ENCODE measurements around the gene CIT. TPM values are rescaled to one million over a fixed set of nuclear protein-coding genes. Genes with fewer than 3 reads are reported as not detected.

Gene CIT
- total and polyA plus RNA-seq, 9 of the 15 experiments (the other 6 are each of a cell fraction or from before 2014, with no cell fraction given): 1.1 to 46.7 (median 21.3) TPM

DNA sequence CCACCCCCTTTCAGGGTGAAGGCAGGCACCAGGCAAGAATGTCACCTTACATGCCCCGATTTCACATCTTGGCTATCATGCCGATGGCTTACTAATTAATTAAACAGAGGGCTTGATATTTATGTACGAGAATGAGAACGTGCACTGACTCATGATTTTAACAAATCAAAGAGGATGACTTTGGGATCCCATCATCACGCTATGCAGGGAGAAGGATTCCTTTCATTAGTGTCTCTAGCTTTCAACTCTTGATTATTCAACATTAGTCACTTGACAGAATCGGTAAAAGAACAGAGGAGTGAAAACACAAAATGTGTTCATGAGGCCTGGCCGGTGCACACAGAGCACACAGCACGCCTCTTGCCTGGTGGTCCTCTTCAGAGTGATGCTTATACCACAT lies 128.6 kb downstream of the CIT start (continued):
- TF ChIP-seq, protein P1, sequence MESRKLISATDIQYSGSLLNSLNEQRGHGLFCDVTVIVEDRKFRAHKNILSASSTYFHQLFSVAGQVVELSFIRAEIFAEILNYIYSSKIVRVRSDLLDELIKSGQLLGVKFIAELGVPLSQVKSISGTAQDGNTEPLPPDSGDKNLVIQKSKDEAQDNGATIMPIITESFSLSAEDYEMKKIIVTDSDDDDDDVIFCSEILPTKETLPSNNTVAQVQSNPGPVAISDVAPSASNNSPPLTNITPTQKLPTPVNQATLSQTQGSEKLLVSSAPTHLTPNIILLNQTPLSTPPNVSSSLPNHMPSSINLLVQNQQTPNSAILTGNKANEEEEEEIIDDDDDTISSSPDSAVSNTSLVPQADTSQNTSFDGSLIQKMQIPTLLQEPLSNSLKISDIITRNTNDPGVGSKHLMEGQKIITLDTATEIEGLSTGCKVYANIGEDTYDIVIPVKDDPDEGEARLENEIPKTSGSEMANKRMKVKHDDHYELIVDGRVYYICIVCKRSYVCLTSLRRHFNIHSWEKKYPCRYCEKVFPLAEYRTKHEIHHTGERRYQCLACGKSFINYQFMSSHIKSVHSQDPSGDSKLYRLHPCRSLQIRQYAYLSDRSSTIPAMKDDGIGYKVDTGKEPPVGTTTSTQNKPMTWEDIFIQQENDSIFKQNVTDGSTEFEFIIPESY (CRISPR knock-in tag; IDR thresholded peaks at IDR 0.05): no peak
- no peak for TF ChIP-seq SIX5 (IDR thresholded peaks at IDR 0.05; ENCODE audit: borderline replicate concordance in 1 of 2, insufficient read depth in 1 of 2, low read depth in 1 of 2, low read length in 2 of 2)
- TF ChIP-seq, protein P2, sequence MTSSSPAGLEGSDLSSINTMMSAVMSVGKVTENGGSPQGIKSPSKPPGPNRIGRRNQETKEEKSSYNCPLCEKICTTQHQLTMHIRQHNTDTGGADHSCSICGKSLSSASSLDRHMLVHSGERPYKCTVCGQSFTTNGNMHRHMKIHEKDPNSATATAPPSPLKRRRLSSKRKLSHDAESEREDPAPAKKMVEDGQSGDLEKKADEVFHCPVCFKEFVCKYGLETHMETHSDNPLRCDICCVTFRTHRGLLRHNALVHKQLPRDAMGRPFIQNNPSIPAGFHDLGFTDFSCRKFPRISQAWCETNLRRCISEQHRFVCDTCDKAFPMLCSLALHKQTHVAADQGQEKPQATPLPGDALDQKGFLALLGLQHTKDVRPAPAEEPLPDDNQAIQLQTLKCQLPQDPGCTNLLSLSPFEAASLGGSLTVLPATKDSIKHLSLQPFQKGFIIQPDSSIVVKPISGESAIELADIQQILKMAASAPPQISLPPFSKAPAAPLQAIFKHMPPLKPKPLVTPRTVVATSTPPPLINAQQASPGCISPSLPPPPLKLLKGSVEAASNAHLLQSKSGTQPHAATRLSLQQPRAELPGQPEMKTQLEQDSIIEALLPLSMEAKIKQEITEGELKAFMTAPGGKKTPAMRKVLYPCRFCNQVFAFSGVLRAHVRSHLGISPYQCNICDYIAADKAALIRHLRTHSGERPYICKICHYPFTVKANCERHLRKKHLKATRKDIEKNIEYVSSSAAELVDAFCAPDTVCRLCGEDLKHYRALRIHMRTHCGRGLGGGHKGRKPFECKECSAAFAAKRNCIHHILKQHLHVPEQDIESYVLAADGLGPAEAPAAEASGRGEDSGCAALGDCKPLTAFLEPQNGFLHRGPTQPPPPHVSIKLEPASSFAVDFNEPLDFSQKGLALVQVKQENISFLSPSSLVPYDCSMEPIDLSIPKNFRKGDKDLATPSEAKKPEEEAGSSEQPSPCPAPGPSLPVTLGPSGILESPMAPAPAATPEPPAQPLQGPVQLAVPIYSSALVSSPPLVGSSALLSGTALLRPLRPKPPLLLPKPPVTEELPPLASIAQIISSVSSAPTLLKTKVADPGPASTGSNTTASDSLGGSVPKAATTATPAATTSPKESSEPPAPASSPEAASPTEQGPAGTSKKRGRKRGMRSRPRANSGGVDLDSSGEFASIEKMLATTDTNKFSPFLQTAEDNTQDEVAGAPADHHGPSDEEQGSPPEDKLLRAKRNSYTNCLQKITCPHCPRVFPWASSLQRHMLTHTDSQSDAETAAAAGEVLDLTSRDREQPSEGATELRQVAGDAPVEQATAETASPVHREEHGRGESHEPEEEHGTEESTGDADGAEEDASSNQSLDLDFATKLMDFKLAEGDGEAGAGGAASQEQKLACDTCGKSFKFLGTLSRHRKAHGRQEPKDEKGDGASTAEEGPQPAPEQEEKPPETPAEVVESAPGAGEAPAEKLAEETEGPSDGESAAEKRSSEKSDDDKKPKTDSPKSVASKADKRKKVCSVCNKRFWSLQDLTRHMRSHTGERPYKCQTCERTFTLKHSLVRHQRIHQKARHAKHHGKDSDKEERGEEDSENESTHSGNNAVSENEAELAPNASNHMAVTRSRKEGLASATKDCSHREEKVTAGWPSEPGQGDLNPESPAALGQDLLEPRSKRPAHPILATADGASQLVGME (CRISPR knock-in tag; IDR thresholded peaks at IDR 0.05): no peak
- no peak for TF ChIP-seq GATA2 (CRISPR knock-in tag; IDR thresholded peaks at IDR 0.05)
- TF ChIP-seq, protein P3, sequence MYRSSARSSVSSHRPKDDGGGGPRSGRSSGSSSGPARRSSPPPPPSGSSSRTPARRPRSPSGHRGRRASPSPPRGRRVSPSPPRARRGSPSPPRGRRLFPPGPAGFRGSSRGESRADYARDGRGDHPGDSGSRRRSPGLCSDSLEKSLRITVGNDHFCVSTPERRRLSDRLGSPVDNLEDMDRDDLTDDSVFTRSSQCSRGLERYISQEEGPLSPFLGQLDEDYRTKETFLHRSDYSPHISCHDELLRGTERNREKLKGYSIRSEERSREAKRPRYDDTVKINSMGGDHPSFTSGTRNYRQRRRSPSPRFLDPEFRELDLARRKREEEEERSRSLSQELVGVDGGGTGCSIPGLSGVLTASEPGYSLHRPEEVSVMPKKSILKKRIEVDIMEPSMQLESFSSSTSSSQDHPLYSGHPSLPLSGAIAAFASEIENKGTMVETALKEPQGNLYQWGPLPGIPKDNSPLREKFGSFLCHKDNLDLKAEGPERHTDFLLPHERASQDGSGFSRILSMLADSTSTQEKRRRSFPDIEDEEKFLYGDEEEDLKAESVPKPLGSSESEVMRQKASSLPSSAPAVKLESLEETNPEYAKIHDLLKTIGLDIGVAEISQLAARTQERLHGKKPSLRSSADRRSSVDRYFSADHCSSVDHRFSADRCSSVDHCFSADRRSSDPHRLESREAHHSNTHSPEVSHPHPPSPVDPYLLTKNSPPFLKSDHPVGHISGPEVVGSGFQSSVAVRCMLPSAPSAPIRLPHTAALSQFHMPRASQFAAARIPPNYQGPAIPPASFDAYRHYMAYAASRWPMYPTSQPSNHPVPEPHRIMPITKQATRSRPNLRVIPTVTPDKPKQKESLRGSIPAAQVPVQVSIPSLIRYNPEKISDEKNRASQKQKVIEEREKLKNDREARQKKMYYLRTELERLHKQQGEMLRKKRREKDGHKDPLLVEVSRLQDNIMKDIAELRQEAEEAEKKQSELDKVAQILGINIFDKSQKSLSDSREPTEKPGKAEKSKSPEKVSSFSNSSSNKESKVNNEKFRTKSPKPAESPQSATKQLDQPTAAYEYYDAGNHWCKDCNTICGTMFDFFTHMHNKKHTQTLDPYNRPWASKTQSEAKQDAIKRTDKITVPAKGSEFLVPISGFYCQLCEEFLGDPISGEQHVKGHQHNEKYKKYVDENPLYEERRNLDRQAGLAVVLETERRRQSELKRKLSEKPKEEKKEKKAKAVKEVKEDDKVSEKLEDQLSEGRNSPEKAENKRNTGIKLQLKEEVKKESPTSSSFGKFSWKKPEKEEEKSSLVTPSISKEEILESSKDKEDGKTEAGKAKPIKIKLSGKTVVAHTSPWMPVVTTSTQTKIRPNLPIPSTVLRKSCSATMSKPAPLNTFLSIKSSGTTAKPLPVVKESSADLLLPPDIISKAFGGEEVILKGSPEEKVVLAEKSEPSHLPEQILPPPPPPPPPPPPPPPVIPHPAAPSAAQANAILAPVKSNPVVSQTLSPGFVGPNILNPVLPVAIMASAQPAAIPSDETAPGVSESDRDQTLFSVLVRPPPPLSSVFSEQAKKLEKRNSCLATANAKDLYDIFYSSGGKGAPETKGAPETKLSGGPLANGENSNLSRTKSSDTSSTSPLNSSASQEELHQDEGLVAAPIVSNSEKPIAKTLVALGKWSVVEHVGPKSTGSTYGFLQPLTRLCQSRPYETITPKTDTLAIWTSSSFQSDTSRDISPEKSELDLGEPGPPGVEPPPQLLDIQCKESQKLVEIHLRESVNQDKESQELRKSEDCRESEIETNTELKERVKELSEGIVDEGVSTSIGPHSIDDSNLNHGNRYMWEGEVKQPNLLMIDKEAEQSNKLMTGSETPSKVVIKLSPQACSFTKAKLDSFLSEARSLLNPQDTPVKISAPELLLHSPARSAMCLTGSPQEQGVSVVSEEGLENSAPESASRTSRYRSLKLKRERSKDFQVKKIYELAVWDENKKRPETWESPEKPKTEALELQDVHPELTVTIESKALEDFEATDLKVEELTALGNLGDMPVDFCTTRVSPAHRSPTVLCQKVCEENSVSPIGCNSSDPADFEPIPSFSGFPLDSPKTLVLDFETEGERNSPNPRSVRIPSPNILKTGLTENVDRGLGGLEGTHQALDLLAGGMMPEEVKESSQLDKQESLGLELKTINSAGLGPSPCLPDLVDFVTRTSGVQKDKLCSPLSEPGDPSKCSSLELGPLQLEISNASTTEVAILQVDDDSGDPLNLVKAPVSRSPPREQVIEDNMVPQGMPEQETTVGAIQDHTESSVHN (IDR thresholded peaks at IDR 0.05; ENCODE audit: borderline replicate concordance in 1 of 2, low read depth in 1 of 2): no peak
- no peak for TF ChIP-seq NR4A1 (CRISPR knock-in tag; IDR thresholded peaks at IDR 0.05)
- TF ChIP-seq NR4A1 (tag; IDR thresholded peaks at IDR 0.05): no peak
- no peak for TF ChIP-seq TAF1 (IDR thresholded peaks at IDR 0.05; ENCODE audit: control insufficient read depth, extremely low read depth, insufficient read depth, low read length, severe bottlenecking)
- TF ChIP-seq SMAD3 (CRISPR knock-in tag; conservative IDR thresholded peaks at IDR 0.05): no peak
- TF ChIP-seq, protein P4, sequence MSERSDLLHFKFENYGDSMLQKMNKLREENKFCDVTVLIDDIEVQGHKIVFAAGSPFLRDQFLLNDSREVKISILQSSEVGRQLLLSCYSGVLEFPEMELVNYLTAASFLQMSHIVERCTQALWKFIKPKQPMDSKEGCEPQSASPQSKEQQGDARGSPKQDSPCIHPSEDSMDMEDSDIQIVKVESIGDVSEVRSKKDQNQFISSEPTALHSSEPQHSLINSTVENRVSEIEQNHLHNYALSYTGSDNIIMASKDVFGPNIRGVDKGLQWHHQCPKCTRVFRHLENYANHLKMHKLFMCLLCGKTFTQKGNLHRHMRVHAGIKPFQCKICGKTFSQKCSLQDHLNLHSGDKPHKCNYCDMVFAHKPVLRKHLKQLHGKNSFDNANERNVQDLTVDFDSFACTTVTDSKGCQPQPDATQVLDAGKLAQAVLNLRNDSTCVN (CRISPR knock-in tag; IDR thresholded peaks at IDR 0.05): no peak

Measured in K562 (cell line).